HAP-1 (cell line): Measurements from ENCODE around the gene INPP5A.

Source experiments
- DNase-seq, 2 experiments: peaks; one replicate each; pipeline ENCODE4 v3.0.0-alpha.2; 2016 to 2020; ENCODE audit warnings: low spot score in 2 of 2
- H3K27me3 ChIP-seq: fragments of 250-450 bp; sonication (Bioruptor Pico); 2 replicates; pipeline ENCODE4 v1.5.1; 2020; ENCODE audit warnings: low read depth, mild to moderate bottlenecking, moderate library complexity
- H3K36me3 ChIP-seq: fragments of 250-450 bp; sonication (Bioruptor Pico); replicated peaks from 2 replicates; pipeline ENCODE4 v1.5.1; 2020; ENCODE audit warnings: mild to moderate bottlenecking
- H3K4me1 ChIP-seq: fragments of 250-450 bp; sonication (Bioruptor Pico); 2 replicates; pipeline ENCODE4 v1.5.1; 2020; ENCODE audit warnings: mild to moderate bottlenecking
- H3K4me3 ChIP-seq: fragments of 250-450 bp; sonication (Bioruptor Pico); 2 replicates; pipeline ENCODE4 v1.5.1; 2020; ENCODE audit warnings: mild to moderate bottlenecking, moderate library complexity
- H3K9me3 ChIP-seq: fragments of 250-450 bp; sonication (Bioruptor Pico); 2 replicates; pipeline ENCODE4 v1.5.1; 2020; ENCODE audit warnings: mild to moderate bottlenecking, moderate library complexity
- in situ Hi-C: fragments of 300-500 bp; cut with MboI; formaldehyde crosslinking; loops from 3 replicates; pipeline ENCODE4 v1.14.3; 2020; ENCODE audit warnings: low sequenced_read_pairs, inconsistent platforms, mixed read lengths

The INPP5A gene

DNA sequence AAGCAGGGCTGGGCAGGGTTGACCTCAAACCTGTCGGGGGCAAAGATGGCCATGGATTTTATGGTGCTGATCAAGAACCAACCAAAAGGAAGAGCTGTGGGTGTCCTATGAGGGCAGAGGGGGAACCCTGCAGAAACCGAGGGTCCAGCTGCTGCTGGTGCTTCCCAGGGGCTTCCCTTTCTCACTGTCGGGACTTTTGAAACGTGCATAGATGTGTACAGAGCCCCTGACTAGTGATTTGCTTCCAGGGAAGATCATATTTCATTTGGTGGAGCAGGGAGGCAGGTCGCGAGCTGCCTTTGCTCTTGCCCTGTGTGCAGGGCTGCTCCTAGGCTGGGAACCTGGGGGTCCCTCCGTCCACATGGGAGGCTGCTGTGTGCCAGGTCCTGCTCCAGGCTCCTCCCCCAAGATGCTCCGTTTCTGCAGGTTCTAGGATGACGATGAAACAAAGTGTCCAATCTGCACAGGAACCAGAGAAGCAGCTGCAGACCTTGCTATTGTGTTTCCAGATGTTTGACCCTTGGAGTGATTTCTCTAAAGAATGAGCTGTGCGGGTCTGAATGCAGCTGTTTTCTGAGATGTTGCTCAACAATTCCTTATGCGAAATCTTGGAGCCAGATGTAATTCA, 9.4 kb upstream of the INPP5A start:
- in situ Hi-C loops = no loop called here
- no peaks in the 10 kb centered on the region for H3K27me3 ChIP-seq

DNA sequence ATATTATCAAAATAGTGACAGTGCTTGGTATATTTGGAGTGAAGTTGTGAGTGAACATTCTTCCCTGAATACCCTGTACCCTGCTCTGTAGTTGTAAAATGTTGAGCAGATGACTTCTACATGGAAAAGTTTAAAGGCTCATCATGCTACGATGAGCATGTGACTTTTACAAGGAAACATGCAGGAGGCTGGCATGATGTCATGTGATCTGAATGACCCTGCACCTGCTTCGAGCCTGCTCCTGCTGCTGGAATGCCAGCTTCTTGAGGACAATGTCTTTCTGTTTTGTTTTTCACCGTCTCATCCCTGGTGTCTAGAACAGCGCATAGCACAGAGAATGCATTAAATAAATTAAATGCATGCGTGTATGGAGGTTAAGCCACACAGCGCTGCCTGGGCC, 5.4 kb upstream of the INPP5A start:
- Histone ChIP-seq H3K4me3 (no peak overlapping the region), H3K9me3 (peaks cover 9% of the 10 kb centered on the region), H3K36me3 (peaks cover 12% of the 10 kb centered on the region; the same call in 1 of the 2 replicates), H3K4me1 (peaks cover 21% of the 10 kb centered on the region), H3K27me3 (no peaks in the 10 kb centered on the region)
- DNase-seq = no peak
- in situ Hi-C loops = no loop called here

More for the DNA sequence above, 9.4 kb upstream of the INPP5A start:
- Histone ChIP-seq H3K4me1 (no peaks in the 10 kb centered on the region), H3K9me3 (peaks cover 9% of the 10 kb centered on the region), H3K4me3 (no peak overlapping the region), H3K36me3 (peaks cover 12% of the 10 kb centered on the region; the same call in 1 of the 2 replicates)
- DNase-seq = no peak

DNA sequence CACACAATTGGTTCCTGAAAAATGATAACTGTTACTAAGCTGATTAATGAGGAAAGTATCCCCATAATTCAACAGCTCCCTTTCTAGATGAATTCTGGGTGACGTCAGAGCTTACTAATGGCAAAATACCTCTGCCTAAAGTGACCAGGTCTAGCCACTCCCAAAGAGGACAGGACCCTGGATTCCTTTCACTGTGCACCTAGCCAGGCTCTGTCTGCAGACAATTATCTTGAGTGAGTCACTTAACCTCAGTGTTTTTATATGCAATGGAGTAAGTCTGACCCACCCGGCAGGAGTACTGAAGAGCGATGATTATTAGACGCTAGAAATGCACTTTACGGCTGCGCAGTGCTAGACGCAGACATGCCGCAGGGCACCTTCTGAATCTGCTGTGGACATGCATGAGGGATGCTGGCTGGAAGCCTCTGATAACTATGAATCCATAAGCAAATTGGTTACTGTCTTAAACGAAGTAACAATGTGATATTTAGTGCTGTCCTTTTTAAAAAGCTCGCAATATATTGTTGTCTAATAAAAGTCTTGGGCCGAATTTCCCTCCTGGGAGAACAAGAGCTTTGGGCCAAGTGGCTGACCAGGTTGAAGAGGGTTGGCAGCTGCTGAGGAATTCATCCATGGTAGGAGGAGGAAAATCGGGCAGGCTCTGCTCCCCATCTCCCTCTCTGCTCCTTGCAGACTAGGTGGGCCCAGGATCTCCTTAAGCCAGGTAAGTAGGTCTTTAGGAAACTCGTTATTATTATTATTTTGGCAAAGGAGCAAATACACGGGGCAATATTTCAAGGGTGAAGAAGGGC, 4.6 kb upstream of the INPP5A start:
- no peaks in the 10 kb centered on the region for H3K27me3 ChIP-seq
- peaks cover 12% of the 10 kb centered on the region; the same call in 1 of the 2 replicates for H3K36me3 ChIP-seq
- peaks cover 9% of the 10 kb centered on the region for H3K9me3 ChIP-seq
- no peak overlapping the region for H3K4me3 ChIP-seq
- no peak for DNase-seq
- in situ Hi-C loops = no loop called here
- peaks cover 21% of the 10 kb centered on the region for H3K4me1 ChIP-seq

DNA sequence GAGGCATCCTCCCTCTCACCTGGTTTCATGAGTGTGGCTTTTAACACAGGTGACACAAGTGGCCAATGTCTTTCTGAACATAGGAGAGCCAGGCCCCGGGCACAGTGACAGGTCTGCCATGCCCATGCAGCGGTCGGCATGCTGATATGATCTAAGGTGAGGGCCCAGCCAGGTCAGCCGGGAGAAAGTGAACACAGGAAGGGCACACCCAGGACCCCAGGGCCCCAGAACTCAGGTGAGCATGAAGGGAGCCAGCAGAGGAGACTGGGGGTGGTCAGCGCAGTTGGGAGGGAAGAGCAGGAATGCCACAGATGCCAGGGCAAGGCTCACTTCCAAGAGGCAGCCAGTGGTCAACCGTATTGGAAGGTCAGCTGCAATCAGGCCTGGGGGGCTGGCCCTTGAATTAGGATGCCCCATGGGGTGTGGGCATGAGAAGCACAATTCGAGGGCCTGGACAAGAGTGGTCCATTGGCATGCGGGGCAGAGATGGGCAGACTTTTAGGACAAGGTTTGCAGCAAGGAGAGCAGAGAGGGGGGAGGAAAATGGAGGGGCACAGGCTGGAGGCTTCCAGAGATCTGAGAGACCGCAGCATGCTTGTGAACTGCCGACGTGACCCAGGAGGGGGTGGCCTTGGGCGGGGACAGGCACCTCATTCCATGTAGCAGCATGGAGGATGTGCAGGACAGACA, 3.9 kb upstream of the INPP5A start:
- Histone ChIP-seq H3K27me3 (no peaks in the 10 kb centered on the region), H3K36me3 (peaks cover 12% of the 10 kb centered on the region; the same call in 1 of the 2 replicates), H3K4me1 (peaks cover 25% of the 10 kb centered on the region), H3K4me3 (no peak overlapping the region), H3K9me3 (peaks cover 9% of the 10 kb centered on the region)
- no peak for DNase-seq
- in situ Hi-C loops = no loop called here

DNA sequence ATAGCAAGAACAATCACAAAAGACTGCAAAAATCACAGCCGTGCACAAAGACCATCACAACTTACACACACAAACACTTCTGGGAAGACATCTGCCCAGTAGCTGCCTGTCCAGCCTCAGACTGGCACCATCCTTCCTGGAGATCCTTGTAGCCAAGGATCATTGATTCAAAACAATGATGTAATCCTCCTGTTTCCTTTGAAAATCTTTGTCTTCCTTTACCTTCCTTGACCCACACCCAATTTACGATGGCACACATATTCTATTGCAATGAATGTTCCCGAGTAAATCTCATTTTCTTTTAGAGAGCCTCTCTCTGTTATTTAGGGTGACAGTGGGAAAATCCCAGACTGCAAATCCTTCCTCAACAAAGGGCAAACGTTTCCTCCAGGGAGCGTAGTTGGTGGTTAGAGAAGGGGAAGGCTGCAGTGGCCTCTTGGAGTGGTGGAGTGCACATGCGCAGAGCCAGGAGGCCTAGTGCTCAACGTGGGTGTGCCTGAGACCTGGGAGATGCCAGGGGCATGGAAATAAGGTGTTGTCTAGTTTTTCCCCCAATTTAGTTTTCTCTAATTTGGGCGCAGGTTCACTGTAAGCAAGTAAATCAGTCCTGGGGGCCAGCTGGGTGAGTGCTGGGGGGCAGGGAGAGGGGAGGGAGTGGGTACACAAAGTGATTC, 3.1 kb upstream of the INPP5A start:
- in situ Hi-C loops = no loop called here

DNA sequence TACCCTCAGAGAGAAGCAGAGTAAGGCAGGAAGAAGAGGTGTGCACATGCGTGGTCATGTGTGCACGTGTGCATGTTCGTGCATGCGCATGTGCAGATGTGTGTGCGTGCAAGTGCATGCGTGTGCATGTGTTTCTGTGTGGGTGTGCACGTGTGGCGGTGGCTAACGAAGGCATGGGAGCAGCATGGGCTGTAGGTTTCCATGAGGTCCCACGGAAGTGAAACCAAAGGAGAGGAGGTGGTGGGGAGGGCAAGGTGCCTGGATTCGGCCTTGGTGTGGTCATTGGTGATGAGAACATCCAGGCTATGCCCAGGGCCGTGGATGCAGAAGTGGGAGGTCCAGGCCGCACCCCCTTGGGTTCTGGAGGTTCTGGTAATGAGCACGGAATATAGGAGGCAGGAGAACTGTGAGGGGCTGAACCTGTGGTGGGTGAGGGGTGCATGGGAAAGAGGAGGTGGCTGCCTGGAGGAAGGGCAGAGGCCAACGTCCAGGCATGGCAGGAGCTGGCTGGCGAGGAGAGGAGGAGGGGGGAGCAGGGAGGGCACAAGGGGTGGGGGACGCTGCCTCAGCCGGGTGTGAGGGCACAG, 2.4 kb upstream of the INPP5A start:
- in situ Hi-C loops = no loop called here
- peaks cover 12% of the 10 kb centered on the region; the same call in 1 of the 2 replicates for H3K36me3 ChIP-seq
- no peak for DNase-seq
- peaks cover 9% of the 10 kb centered on the region for H3K9me3 ChIP-seq
- H3K4me3 ChIP-seq = no peak overlapping the region; the same call in 1 of the 2 replicates
- H3K4me1 ChIP-seq = peaks cover 38% of the 10 kb centered on the region
- no peaks in the 10 kb centered on the region for H3K27me3 ChIP-seq

More for the DNA sequence above, 3.1 kb upstream of the INPP5A start:
- DNase-seq = no peak
- Histone ChIP-seq H3K36me3 (peaks cover 12% of the 10 kb centered on the region; the same call in 1 of the 2 replicates), H3K9me3 (peaks cover 9% of the 10 kb centered on the region), H3K4me3 (no peak overlapping the region), H3K4me1 (peaks cover 32% of the 10 kb centered on the region), H3K27me3 (no peaks in the 10 kb centered on the region)

DNA sequence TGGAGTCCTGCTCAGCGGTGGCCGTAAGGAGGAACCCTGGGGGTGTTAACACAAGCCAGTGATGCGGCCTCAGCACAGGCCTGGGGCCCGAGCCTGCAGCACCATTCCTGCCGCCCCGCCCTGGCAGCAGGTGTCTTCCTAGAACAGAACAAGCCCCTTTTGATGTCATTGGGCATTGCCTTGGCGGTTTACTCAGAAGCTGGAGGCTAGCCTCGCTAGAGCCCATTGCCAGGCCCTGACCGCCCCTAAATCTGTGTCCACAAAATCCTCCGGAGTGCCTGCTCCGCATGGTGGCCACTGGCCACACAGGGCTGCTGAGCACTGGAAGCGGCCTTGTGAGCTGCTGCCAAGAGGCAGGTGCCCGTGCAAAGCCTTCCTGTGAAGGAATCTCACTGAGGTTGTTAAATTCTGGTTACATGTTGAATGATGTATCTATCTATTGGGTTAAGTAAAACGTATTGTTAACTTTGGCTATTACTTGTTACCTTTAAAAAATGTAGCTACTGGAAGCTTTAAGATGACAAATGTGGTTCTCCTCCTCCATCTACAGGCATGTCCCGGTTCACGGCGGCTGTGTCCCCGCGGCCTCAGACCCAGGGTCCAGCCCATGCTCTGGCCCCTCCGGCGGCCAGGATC, 1.2 kb upstream of the INPP5A start:
- DNase-seq = peak in 1 of 2 experiments; percentile 42
- Histone ChIP-seq H3K4me3 (peak overlapping the region; percentile 64), H3K4me1 (peaks cover 43% of the 10 kb centered on the region), H3K36me3 (peaks cover 15% of the 10 kb centered on the region), H3K9me3 (peaks cover 7% of the 10 kb centered on the region), H3K27me3 (no peaks in the 10 kb centered on the region)
- in situ Hi-C loops = no loop called here

DNA sequence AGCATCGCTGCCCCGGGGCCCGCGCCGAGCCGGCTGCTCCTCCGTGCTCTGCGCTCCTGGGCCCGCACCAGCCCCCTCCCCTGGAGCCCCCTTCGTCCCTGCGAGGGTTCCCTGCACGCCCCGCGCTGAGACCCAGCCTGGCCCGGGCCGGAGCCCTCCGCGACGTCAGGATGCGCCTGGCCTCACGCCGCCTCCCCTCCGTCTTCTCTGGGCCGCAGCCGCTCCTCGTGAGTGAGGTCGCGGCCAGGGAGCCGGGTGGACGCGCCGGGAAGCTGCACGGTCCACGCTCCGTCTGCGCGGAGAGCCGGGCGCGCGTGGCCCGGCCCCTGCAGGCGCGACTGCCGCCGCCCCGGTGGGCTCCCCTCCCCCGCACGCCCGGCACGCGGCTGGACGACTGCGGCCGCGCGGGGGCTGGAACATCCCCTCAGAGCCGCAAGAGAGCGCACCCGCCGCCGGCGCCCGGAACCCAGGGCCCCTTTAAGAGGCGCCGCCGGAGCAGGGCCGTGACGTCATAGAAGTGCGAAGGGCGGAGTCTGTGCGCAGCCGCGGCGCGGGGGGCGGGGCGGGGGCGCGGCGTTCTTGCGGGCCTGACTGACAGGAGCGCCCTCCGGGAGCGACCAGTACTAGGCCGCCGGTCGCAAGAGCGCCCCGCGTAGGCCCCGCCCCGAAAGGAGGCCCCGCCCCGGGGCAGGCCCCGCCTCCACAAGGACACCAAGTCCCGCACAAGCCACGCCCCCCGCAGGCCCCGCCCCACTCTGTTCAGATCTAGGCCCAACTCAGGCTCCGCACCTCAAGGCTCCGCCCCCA, 507 bp upstream of the INPP5A start:
- peaks cover under 1% of the 10 kb centered on the region; the same call in 1 of the 2 replicates for H3K9me3 ChIP-seq
- no peaks in the 10 kb centered on the region for H3K27me3 ChIP-seq
- H3K4me3 ChIP-seq = peak overlapping the region; percentile 64
- peak; percentile 92 to 100 for DNase-seq
- in situ Hi-C loops = no loop called here
- H3K36me3 ChIP-seq = peaks cover 10% of the 10 kb centered on the region
- H3K4me1 ChIP-seq = peaks cover 43% of the 10 kb centered on the region

DNA sequence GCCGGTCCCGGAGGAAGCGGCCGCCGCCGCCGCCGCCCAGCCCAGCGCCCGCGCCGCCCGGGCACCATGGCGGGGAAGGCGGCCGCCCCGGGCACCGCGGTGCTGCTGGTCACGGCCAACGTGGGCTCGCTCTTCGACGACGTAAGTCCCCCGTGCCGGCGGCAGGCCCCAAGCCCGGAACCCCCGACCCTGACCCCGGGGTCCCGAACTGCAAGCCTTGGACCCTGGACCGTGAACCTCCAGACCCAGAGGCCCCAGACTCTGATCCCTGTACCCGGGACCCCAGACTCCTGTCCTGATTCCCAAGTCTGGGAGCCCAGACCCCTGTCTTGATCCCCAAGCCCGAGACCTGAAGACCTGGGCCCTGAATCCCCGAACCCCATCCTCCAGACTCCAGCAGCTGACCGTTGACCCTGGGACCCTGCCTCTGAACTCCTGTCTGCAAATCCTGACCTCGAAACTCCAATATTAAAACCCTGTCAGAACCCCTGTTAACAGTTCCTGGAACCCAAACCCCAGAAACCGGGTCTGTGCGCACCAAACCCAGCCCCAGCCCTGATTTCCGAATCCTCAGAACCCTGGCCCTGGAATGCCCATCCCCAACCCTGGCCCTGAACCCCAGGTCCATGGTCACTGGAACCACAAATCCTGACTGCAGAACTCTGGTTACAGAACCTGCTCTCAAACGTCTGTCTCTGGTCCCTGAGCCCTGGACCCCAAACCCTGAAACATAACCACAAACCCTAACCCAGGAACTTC, 623 bp downstream of the INPP5A start:
- no peak for DNase-seq
- in situ Hi-C loops = no loop called here
- Histone ChIP-seq H3K4me3 (peak overlapping the region; percentile 62), H3K36me3 (peaks cover 4% of the 10 kb centered on the region; the same call in 1 of the 2 replicates), H3K4me1 (peaks cover 43% of the 10 kb centered on the region), H3K27me3 (no peaks in the 10 kb centered on the region), H3K9me3 (no peaks in the 10 kb centered on the region)

DNA sequence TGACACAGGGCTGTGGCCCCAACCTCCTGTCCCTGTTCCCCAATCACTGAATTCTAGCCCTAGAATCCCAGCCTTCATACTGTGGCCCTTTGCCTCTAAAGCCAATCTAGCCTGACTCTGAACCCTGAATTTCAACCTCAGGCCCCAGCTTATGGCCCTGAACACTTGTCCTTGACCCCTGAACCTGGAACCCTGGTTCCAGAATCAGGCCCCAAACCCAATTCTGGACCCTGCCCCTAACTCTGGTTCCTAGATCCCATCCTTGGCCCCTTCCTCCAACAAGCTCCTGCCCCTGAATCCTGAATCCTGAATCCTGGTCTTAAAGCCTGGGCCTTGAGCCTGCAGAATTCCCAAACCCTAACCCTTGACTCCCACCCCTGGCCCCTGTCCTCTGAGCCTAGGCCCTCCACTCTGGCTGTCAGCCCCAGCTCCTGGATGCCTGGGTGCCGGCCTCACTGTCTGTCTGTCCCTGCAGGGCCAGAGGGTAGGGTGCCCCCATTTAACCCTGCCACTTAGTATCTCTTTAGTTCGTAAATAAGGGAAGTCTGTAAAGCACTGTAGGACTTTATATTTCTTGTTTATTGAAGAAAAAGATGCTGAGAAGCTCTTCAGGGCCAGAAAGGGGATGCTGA, 1.3 kb downstream of the INPP5A start:
- peaks cover 43% of the 10 kb centered on the region for H3K4me1 ChIP-seq
- in situ Hi-C loops = no loop called here
- H3K9me3 ChIP-seq = no peaks in the 10 kb centered on the region
- no peak for DNase-seq
- peak overlapping the region; percentile 62 for H3K4me3 ChIP-seq
- H3K36me3 ChIP-seq = peaks cover 4% of the 10 kb centered on the region; the same call in 1 of the 2 replicates
- H3K27me3 ChIP-seq = no peaks in the 10 kb centered on the region

DNA sequence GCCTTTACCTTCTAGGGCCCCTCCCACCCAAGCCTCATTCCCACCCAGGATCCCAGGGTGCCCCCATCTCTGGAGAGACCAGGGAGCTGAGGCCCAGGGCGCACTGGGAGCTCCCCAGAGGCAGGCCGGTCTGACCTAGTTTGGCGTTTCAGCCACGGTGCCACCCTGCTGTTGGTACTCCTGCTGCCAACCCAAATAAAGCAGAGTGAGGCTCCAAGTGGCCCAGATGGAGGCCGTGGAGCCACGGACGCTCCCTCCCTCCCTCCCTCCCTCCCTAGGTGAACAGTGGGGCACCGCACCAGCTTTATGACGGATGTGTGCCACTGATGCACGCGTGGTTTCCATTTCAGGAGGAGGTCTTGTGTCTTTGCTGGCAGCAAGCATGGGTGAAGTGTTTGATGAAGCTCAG, 1.8 kb downstream of the INPP5A start:
- Histone ChIP-seq H3K36me3 (peaks cover 4% of the 10 kb centered on the region; the same call in 1 of the 2 replicates), H3K4me3 (peak overlapping the region; percentile 62), H3K9me3 (no peaks in the 10 kb centered on the region), H3K4me1 (peaks cover 40% of the 10 kb centered on the region), H3K27me3 (no peaks in the 10 kb centered on the region)
- no peak for DNase-seq
- in situ Hi-C loops = no loop called here
